ENCODE data around the gene BRI3BP. TPM values are rescaled to one million over a fixed set of nuclear protein-coding genes. Genes with fewer than 3 reads are reported as not detected.
A peak's percentile ranks its signal among the peaks of the same experiment; 100 is the strongest.
"Not testable (repeated sequence)": the region's sequence is repeated elsewhere in the genome, so short reads cannot be mapped to it uniquely, and the experiment has no call there.

The BRI3BP gene
- total and polyA plus RNA-seq, 5 experiments from 2014 or later, result 1.5 to 7.8 (median 3.7) TPM

- POLR2A ChIA-PET, result interaction anchor here (0.8 to 2.2 kb wide), 2 partner anchors 16 kb away, joined by 3 to 10 read pairs; no protein-coding TSS in a partner anchor
- DNase-seq, result peak; percentile 41 to 86 (median 74)
Measured at GRCh38 chr12:125065021-125065918, 71.8 kb downstream of the BRI3BP start, which contains the start of gene AACS. Gene AACS (plus strand): TSS chr12:125065435. CDS start chr12:125065585, 150 bp downstream.

GRCh38 chr12:125065919-125066570 is 72.6 kb downstream of the BRI3BP start:
- ATAC-seq (no peak), DNase-seq (peak in 1 of 10 donors; percentile 41)
- H3K27me3 Mint-ChIP-seq, result peaks cover 0 to 3% (median 0%) of the 10 kb centered on the region in 5 donors
- H3K4me1 Mint-ChIP-seq, result peaks cover 9 to 24% (median 21%) of the 10 kb centered on the region in 4 donors
- POLR2A ChIA-PET, result interaction anchor here (0.8 kb wide), 1 partner anchor 16 kb away, joined by 3 read pairs; no protein-coding TSS in a partner anchor
- H3K9me3 Mint-ChIP-seq, result no peaks in the 10 kb centered on the region
- H3K36me3 Mint-ChIP-seq, result peaks cover 0 to 3% (median 0%) of the 10 kb centered on the region in 3 donors
- peak overlapping the region; percentile 79 to 89 (median 85) for H3K4me3 Mint-ChIP-seq
- peak overlapping the region; percentile 46 to 85 (median 76) for H3K27ac Mint-ChIP-seq

More at GRCh38 chr12:125065021-125065918, 71.8 kb downstream of the BRI3BP start, which contains the start of gene AACS:
- Mint-ChIP-seq H3K36me3 (peaks cover 0 to 3% (median 0%) of the 10 kb centered on the region in 3 donors), H3K27me3 (peaks cover 0 to 4% (median under 1%) of the 10 kb centered on the region in 5 donors), H3K9me3 (no peaks in the 10 kb centered on the region), H3K4me1 (peaks cover 9 to 24% (median 21%) of the 10 kb centered on the region in 4 donors), H3K27ac (peak within 1 kb of the TSS; percentile 55 to 88 (median 80)), H3K4me3 (peak within 1 kb of the TSS; percentile 79 to 89 (median 87))
- peak; percentile 93 to 94 for ATAC-seq

GRCh38 chr12:125068391-125068790 is 74.9 kb downstream of the BRI3BP start:
- no peaks in the 10 kb centered on the region for H3K9me3 Mint-ChIP-seq
- H3K27me3 Mint-ChIP-seq, result peaks cover 0 to 3% (median 0%) of the 10 kb centered on the region in 5 donors
- ATAC-seq (no peak), DNase-seq (peak in 1 of 10 donors; percentile 3)
- peak overlapping the region in 1 of 10 donors; percentile 30 for H3K4me3 Mint-ChIP-seq
- H3K4me1 Mint-ChIP-seq, result peaks cover 11 to 26% (median 21%) of the 10 kb centered on the region in 4 donors
- POLR2A ChIA-PET, result no interaction called here
- peak overlapping the region in 1 of 10 donors; percentile 28 for H3K27ac Mint-ChIP-seq
- peaks cover 0 to 3% (median 0%) of the 10 kb centered on the region in 3 donors for H3K36me3 Mint-ChIP-seq

- POLR2A ChIA-PET, result interaction anchor here (0.7 kb wide), 1 partner anchor 20 kb away, joined by 4 read pairs; no protein-coding TSS in a partner anchor
- ATAC-seq (no peak), DNase-seq (peak in 1 of 10 donors; percentile 10)
- H3K27me3 Mint-ChIP-seq, result peaks cover 0 to 1% (median 0%) of the 10 kb centered on the region in 5 donors
- no peaks in the 10 kb centered on the region for H3K9me3 Mint-ChIP-seq
- H3K4me1 Mint-ChIP-seq, result peaks cover 11 to 23% (median 18%) of the 10 kb centered on the region in 4 donors
- peak overlapping the region in 1 of 10 donors; percentile 72 for H3K27ac Mint-ChIP-seq
- H3K4me3 Mint-ChIP-seq, result no peak overlapping the region
- peaks cover 0 to 8% (median 0%) of the 10 kb centered on the region in 3 donors for H3K36me3 Mint-ChIP-seq
Measured at GRCh38 chr12:125069616-125070015, 76.2 kb downstream of the BRI3BP start.

- ATAC-seq (no peak), DNase-seq (no peak)
- Mint-ChIP-seq H3K27me3 (no peaks in the 10 kb centered on the region), H3K4me1 (peaks cover 10 to 22% (median 14%) of the 10 kb centered on the region in 4 donors), H3K36me3 (peaks cover 0 to 11% (median 0%) of the 10 kb centered on the region in 3 donors), H3K9me3 (no peaks in the 10 kb centered on the region), H3K4me3 (no peak overlapping the region), H3K27ac (peak overlapping the region in 1 of 10 donors; percentile 74)
- POLR2A ChIA-PET, result interaction anchor here (0.7 kb wide), 1 partner anchor 21 kb away, joined by 4 read pairs; no protein-coding TSS in a partner anchor
Measured at GRCh38 chr12:125070112-125070511, 76.7 kb downstream of the BRI3BP start.

- ATAC-seq, result no peak
- peaks cover 10 to 20% (median 14%) of the 10 kb centered on the region in 4 donors for H3K4me1 Mint-ChIP-seq
- DNase-seq, result peak in 1 of 10 donors; percentile 28
- POLR2A ChIA-PET, result interaction anchor here (0.8 kb wide), 1 partner anchor 21 kb away, joined by 4 read pairs; no protein-coding TSS in a partner anchor
- peaks cover 0 to 16% (median 2%) of the 10 kb centered on the region in 3 donors for H3K36me3 Mint-ChIP-seq
- peak overlapping the region in 2 of 10 donors; percentile 38 to 52 for H3K27ac Mint-ChIP-seq
- no peaks in the 10 kb centered on the region for H3K9me3 Mint-ChIP-seq
- H3K27me3 Mint-ChIP-seq, result no peaks in the 10 kb centered on the region
- no peak overlapping the region for H3K4me3 Mint-ChIP-seq
Measured at GRCh38 chr12:125070661-125071390, 77.4 kb downstream of the BRI3BP start.

GRCh38 chr12:125071456-125071855 is 78.0 kb downstream of the BRI3BP start:
- no peak overlapping the region for H3K4me3 Mint-ChIP-seq
- H3K27me3 Mint-ChIP-seq, result no peaks in the 10 kb centered on the region
- H3K36me3 Mint-ChIP-seq, result peaks cover 4 to 23% (median 8%) of the 10 kb centered on the region in 3 donors
- peaks cover 8 to 14% (median 9%) of the 10 kb centered on the region in 4 donors for H3K4me1 Mint-ChIP-seq
- no peak for DNase-seq
- H3K27ac Mint-ChIP-seq, result no peak overlapping the region
- ATAC-seq, result no peak
- POLR2A ChIA-PET, result no interaction called here
- no peaks in the 10 kb centered on the region for H3K9me3 Mint-ChIP-seq

- POLR2A ChIA-PET, result no interaction called here
- Mint-ChIP-seq H3K27ac (no peak overlapping the region), H3K9me3 (no peaks in the 10 kb centered on the region), H3K4me3 (no peak overlapping the region), H3K4me1 (peaks cover 0 to 6% (median 1%) of the 10 kb centered on the region in 4 donors), H3K36me3 (peaks cover 6 to 29% (median 11%) of the 10 kb centered on the region in 3 donors), H3K27me3 (no peaks in the 10 kb centered on the region)
- ATAC-seq (no peak), DNase-seq (no peak)
Measured at GRCh38 chr12:125072496-125072895, 79.1 kb downstream of the BRI3BP start.

GRCh38 chr12:125074294-125074693 is 80.8 kb downstream of the BRI3BP start:
- H3K9me3 Mint-ChIP-seq, H3K27me3 Mint-ChIP-seq, H3K4me3 Mint-ChIP-seq, POLR2A ChIA-PET, H3K27ac Mint-ChIP-seq, DNase-seq, ATAC-seq, H3K4me1 Mint-ChIP-seq: not testable (repeated sequence)
- H3K36me3 Mint-ChIP-seq, result peaks cover 6 to 43% (median 11%) of the 10 kb centered on the region in 3 donors

GRCh38 chr12:125076103-125076502 is 82.7 kb downstream of the BRI3BP start:
- DNase-seq, result no peak
- Mint-ChIP-seq H3K27ac (no peak overlapping the region), H3K4me3 (no peak overlapping the region), H3K27me3 (no peaks in the 10 kb centered on the region), H3K36me3 (peaks cover 6 to 51% (median 12%) of the 10 kb centered on the region in 3 donors), H3K9me3 (no peaks in the 10 kb centered on the region), H3K4me1 (peaks cover 0 to 2% (median under 1%) of the 10 kb centered on the region in 4 donors)
- POLR2A ChIA-PET, result no interaction called here
- no peak for ATAC-seq

- POLR2A ChIA-PET, result no interaction called here
- H3K4me1 Mint-ChIP-seq, result no peaks in the 10 kb centered on the region
- no peaks in the 10 kb centered on the region for H3K9me3 Mint-ChIP-seq
Measured at GRCh38 chr12:125079084-125079483, 85.6 kb downstream of the BRI3BP start.

More at GRCh38 chr12:125079084-125079483, 85.6 kb downstream of the BRI3BP start:
- Mint-ChIP-seq H3K27ac (peak overlapping the region in 3 of 10 donors; percentile 29 to 59 (median 35)), H3K27me3 (no peaks in the 10 kb centered on the region), H3K36me3 (peaks cover 6 to 54% (median 20%) of the 10 kb centered on the region in 3 donors), H3K4me3 (no peak overlapping the region)
- DNase-seq (no peak), ATAC-seq (no peak)
